OCI-LY3 (cell line): ENCODE measurements around the gene FAM168B.

Experiments used
- H2AFZ ChIP-seq: fragments of 200-600, 300-600 bp; shearing (Covaris generic); 2 replicates; pipeline ENCODE4 v1.6.0; 2014; ENCODE audit warnings: antibody characterized with exemption, low read depth, low read length
- H3K27ac ChIP-seq: fragments of 200-600, 300-600 bp; sonication (generic); 2 replicates; pipeline ENCODE4 v1.5.1; 2014; ENCODE audit warnings: mild to moderate bottlenecking, low read length, moderate library complexity, mixed read lengths
- H3K27me3 ChIP-seq: fragments of 200-600, 300-600 bp; sonication (generic); 2 replicates; pipeline ENCODE4 v1.6.1; 2014; ENCODE audit warnings: low read depth, low read length, mixed read lengths
- H3K36me3 ChIP-seq: fragments of 200-600, 300-600 bp; sonication (generic); replicated peaks from 2 replicates; pipeline ENCODE3; 2014; ENCODE audit warnings: low read depth, low read length, mixed read lengths
- H3K4me1 ChIP-seq: fragments of 300-600, 200-600 bp; sonication (generic); 2 replicates; pipeline ENCODE4 v1.6.1; 2014; ENCODE audit warnings: low read length, mixed read lengths
- H3K4me2 ChIP-seq: fragments of 200-600, 300-600 bp; sonication (generic); 2 replicates; pipeline ENCODE4 v1.6.1; 2014; ENCODE audit warnings: low read length, mixed read lengths
- H3K4me3 ChIP-seq: fragments of 300-600, 200-600 bp; sonication (generic); 2 replicates; pipeline ENCODE4 v1.5.1; 2014; ENCODE audit warnings: antibody characterized with exemption, mild to moderate bottlenecking, low read length, moderate library complexity
- H3K79me2 ChIP-seq: fragments of 300-600, 200-600 bp; shearing (Covaris generic); 2 replicates; pipeline ENCODE4 v1.6.1; 2014; ENCODE audit warnings: mild to moderate bottlenecking, low read length, mixed read lengths
- H3K9ac ChIP-seq: fragments of 300-600, 200-600 bp; shearing (Covaris generic); 2 replicates; pipeline ENCODE4 v1.6.0; 2014; ENCODE audit warnings: mild to moderate bottlenecking, low read length, moderate library complexity
- H3K9me3 ChIP-seq: fragments of 200-600, 300-600 bp; shearing (Covaris generic); 2 replicates; pipeline ENCODE4 v1.6.1; 2014; ENCODE audit warnings: low read length, mixed read lengths; ENCODE audit not compliant: insufficient read depth
- H4K20me1 ChIP-seq: fragments of 200-600, 300-600 bp; sonication (generic); 2 replicates; pipeline ENCODE4 v1.6.1; 2016; ENCODE audit warnings: low read length, mixed read lengths; ENCODE audit not compliant: insufficient read depth
- CTCF ChIP-seq: fragments of 200-600, 300-600 bp; sonication (generic); IDR thresholded peaks from 2 replicates; pipeline ENCODE4 v1.5.1; 2014; ENCODE audit warnings: antibody characterized with exemption, low read length, low read depth
- EZH2phosphoT487 ChIP-seq: fragments of 200-600 bp; shearing (Covaris generic); IDR thresholded peaks from 2 replicates; pipeline ENCODE4 v1.6.1; 2018; ENCODE audit warnings: antibody characterized with exemption, mixed run types, low read depth

FAM168B gene

DNA sequence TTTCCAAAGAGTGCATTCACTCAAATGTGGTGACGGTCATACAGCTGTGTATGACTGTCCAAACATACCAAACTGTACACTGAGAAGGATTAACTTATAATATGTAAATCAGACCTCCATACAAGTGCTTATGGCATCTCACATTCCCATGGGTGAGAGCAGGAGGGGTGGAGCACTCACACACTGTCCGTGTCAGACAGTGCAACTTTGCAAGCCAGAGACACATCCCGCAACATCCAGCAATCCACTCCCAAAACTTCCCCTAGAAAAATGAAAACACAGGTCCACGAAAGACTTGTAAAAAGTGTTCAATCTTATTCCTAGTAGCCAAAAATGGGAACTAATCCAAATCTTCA, 36.4 kb downstream of the FAM168B start:
- no peaks in the 10 kb centered on the region for H3K27me3 ChIP-seq
- peaks cover 78% of the 10 kb centered on the region for H3K79me2 ChIP-seq
- H3K9me3 ChIP-seq: no peaks in the 10 kb centered on the region
- no peak overlapping the region for H2AFZ ChIP-seq
- TF ChIP-seq CTCF: no peak
- TF ChIP-seq EZH2phosphoT487: no peak
- no peak overlapping the region for H3K4me3 ChIP-seq
- H4K20me1 ChIP-seq: peaks cover 39% of the 10 kb centered on the region
- no peak overlapping the region for H3K27ac ChIP-seq
- H3K9ac ChIP-seq: no peak overlapping the region
- no peak overlapping the region for H3K4me2 ChIP-seq
- peaks cover 70% of the 10 kb centered on the region for H3K36me3 ChIP-seq
- H3K4me1 ChIP-seq: no peaks in the 10 kb centered on the region

- H3K27ac ChIP-seq: no peak overlapping the region
- H3K79me2 ChIP-seq: peaks cover 73% of the 10 kb centered on the region
Measured at GRCh38 chr2:131056204-131056931, 36.9 kb downstream of the FAM168B start.

GRCh38 chr2:131055169-131056065, 37.8 kb downstream of the FAM168B start:
- Histone ChIP-seq H3K9me3 (no peaks in the 10 kb centered on the region), H3K4me1 (no peaks in the 10 kb centered on the region), H3K4me2 (no peak overlapping the region), H3K79me2 (peaks cover 69% of the 10 kb centered on the region), H3K27ac (no peak overlapping the region), H3K4me3 (no peak overlapping the region), H4K20me1 (peaks cover 36% of the 10 kb centered on the region), H3K27me3 (no peaks in the 10 kb centered on the region), H3K36me3 (peaks cover 79% of the 10 kb centered on the region), H2AFZ (no peak overlapping the region), H3K9ac (no peak overlapping the region)
- TF ChIP-seq EZH2phosphoT487: no peak
- TF ChIP-seq CTCF: no peak

More at GRCh38 chr2:131056204-131056931, 36.9 kb downstream of the FAM168B start:
- H4K20me1 ChIP-seq: peaks cover 36% of the 10 kb centered on the region
- TF ChIP-seq CTCF (no peak), EZH2phosphoT487 (no peak)
- no peak overlapping the region for H2AFZ ChIP-seq
- no peak overlapping the region for H3K4me2 ChIP-seq
- no peaks in the 10 kb centered on the region for H3K9me3 ChIP-seq
- H3K4me3 ChIP-seq: no peak overlapping the region
- peaks cover 73% of the 10 kb centered on the region for H3K36me3 ChIP-seq
- no peaks in the 10 kb centered on the region for H3K4me1 ChIP-seq
- no peaks in the 10 kb centered on the region for H3K27me3 ChIP-seq
- no peak overlapping the region for H3K9ac ChIP-seq

DNA sequence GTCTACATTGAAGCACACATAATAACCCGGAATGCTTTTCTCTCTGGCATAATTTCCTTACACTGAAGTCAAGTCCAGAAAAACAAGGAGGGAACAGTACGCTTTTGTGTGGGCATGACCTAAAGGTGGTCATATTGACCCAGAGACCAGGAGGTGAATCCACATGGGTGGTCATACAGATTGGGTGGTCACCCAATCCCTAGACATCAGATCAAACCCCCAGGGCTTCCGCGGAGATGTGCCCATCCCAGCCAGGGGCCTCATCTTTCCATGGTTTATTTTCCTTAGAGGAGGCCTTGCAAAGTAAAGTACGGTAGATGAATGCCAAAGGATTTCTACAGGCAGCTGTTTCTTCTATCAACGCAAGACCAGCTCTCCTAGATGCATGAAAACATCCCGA, 38.8 kb downstream of the FAM168B start:
- TF ChIP-seq CTCF: no peak
- no peak for TF ChIP-seq EZH2phosphoT487

More for the DNA sequence above, 38.8 kb downstream of the FAM168B start:
- no peaks in the 10 kb centered on the region for H3K4me1 ChIP-seq
- peaks cover 36% of the 10 kb centered on the region for H4K20me1 ChIP-seq
- no peak overlapping the region for H3K9ac ChIP-seq
- H3K4me3 ChIP-seq: no peak overlapping the region
- H3K79me2 ChIP-seq: peaks cover 59% of the 10 kb centered on the region
- no peaks in the 10 kb centered on the region for H3K9me3 ChIP-seq
- no peak overlapping the region for H3K27ac ChIP-seq
- H2AFZ ChIP-seq: no peak overlapping the region
- peaks cover 81% of the 10 kb centered on the region for H3K36me3 ChIP-seq
- no peak overlapping the region for H3K4me2 ChIP-seq
- H3K27me3 ChIP-seq: no peaks in the 10 kb centered on the region
